Activated T-helper 17 cell treated with anti-CD3 and anti-CD28 coated beads, Interleukin-2, amount 50 U/mL, for 72 hours (primary cell): ENCODE measurements around the gene XKR7. TPM values are rescaled to one million over a fixed set of nuclear protein-coding genes. Genes with fewer than 3 reads are reported as not detected.
"Not testable (repeated sequence)": the region's sequence is repeated elsewhere in the genome, so short reads cannot be mapped to it uniquely, and the experiment has no call there.

Experiments
- ATAC-seq: fragments of 150-1000 bp; cut with Tn5 transposase; replicated peaks from 2 replicates; pipeline ENCODE4 v1.10.0; 2021; ENCODE audit warnings: mild to moderate bottlenecking, moderate library complexity
- H3K27ac Mint-ChIP-seq: one replicate; pipeline ENCODE4 v1.8.0; 2022; ENCODE audit warnings: mixed read lengths
- H3K27me3 Mint-ChIP-seq: one replicate; pipeline ENCODE4 v1.8.0; 2022; ENCODE audit warnings: mixed read lengths
- H3K36me3 Mint-ChIP-seq: one replicate; pipeline ENCODE4 v1.8.0; 2022; ENCODE audit warnings: low read depth, mild to moderate bottlenecking, mixed read lengths
- H3K4me1 Mint-ChIP-seq: one replicate; pipeline ENCODE4 v1.8.0; 2022; ENCODE audit warnings: mixed read lengths
- H3K4me3 Mint-ChIP-seq: one replicate; pipeline ENCODE4 v1.8.0; 2022; ENCODE audit warnings: mild to moderate bottlenecking, mixed read lengths
- H3K9me3 Mint-ChIP-seq: one replicate; pipeline ENCODE4 v1.8.0; 2022; ENCODE audit warnings: mixed read lengths
- total RNA-seq, 2 donors: library from RNA; stranded (reverse); gene quantifications; one replicate each; pipeline ENCODE4 v1.2.3, GENCODE V29; 2022

The XKR7 gene
- total RNA-seq, 2 donors from 2014 or later: 0.03 to 0.04 TPM

- Mint-ChIP-seq H3K36me3 (no peaks in the 10 kb centered on the region), H3K4me3 (no peak overlapping the region), H3K9me3 (no peaks in the 10 kb centered on the region), H3K4me1 (no peaks in the 10 kb centered on the region), H3K27ac (no peak overlapping the region), H3K27me3 (peaks cover 12% of the 10 kb centered on the region)
- ATAC-seq: no peak
Measured at GRCh38 chr20:32028647-32029372, 60.9 kb downstream of the XKR7 start.

DNA sequence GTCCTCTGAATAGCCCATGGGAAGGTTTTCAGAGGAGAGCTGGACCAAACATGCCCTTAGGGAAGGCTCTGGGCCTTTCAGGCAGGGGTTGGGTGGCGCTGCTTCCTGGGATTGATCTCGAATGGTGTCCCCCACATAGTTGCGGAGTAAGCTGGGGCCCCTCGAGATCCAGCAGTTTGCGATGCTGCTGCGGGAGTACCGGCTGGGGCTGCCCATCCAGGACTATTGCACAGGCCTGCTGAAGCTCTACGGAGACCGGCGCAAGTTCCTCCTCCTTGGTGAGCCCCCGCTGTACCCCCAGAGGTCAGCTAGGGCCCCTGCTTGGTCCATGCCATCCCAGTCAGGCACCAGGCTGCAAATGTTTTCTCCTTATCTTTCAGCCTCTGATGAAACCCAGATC is 61.6 kb downstream of the XKR7 start:
- Mint-ChIP-seq H3K9me3 (no peaks in the 10 kb centered on the region), H3K4me3 (no peak overlapping the region), H3K27ac (no peak overlapping the region), H3K4me1 (no peaks in the 10 kb centered on the region), H3K36me3 (no peaks in the 10 kb centered on the region), H3K27me3 (peaks cover 12% of the 10 kb centered on the region)
- ATAC-seq: no peak

GRCh38 chr20:32031007-32031958 is 63.3 kb downstream of the XKR7 start:
- Mint-ChIP-seq H3K4me3 (peak overlapping the region; percentile 45), H3K27ac (no peak overlapping the region), H3K9me3 (no peaks in the 10 kb centered on the region), H3K36me3 (no peaks in the 10 kb centered on the region), H3K27me3 (peaks cover 21% of the 10 kb centered on the region), H3K4me1 (no peaks in the 10 kb centered on the region)
- ATAC-seq: peak; percentile 74

DNA sequence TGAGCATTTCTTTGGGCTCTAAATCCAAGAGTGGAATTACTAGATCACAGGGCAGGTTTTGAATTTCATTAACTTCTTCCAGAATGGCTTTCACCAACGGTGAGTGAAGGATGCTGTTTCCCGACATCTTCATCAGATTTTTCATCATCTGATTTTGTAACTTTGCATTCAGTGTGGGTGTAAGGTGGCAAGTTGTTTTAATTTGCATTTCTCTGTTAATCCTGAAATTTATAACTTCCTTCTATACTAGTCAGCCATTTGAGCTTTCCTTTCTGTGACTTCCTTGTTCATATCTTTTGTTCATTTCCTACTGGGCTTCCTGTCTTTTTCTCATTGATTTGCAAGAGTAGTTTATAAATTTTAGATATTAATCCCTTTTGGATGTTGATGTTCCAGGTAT is 65.4 kb downstream of the XKR7 start:
- ATAC-seq: no peak
- Mint-ChIP-seq H3K27me3 (peaks cover 35% of the 10 kb centered on the region), H3K9me3 (no peaks in the 10 kb centered on the region), H3K4me3 (no peak overlapping the region), H3K4me1 (no peaks in the 10 kb centered on the region), H3K36me3 (no peaks in the 10 kb centered on the region), H3K27ac (no peak overlapping the region)

GRCh38 chr20:32033721-32034120 is 65.8 kb downstream of the XKR7 start:
- ATAC-seq, H3K36me3 Mint-ChIP-seq, H3K27ac Mint-ChIP-seq, H3K4me1 Mint-ChIP-seq, H3K9me3 Mint-ChIP-seq, H3K4me3 Mint-ChIP-seq: not testable (repeated sequence)
- H3K27me3 Mint-ChIP-seq: peaks cover 35% of the 10 kb centered on the region

GRCh38 chr20:32034581-32035425 is 66.9 kb downstream of the XKR7 start:
- Mint-ChIP-seq H3K36me3 (no peaks in the 10 kb centered on the region), H3K27me3 (peaks cover 40% of the 10 kb centered on the region), H3K27ac (no peak overlapping the region), H3K9me3 (no peaks in the 10 kb centered on the region), H3K4me3 (no peak overlapping the region), H3K4me1 (no peaks in the 10 kb centered on the region)
- ATAC-seq: no peak

GRCh38 chr20:32035426-32035779 is 67.5 kb downstream of the XKR7 start:
- no peak overlapping the region for H3K27ac Mint-ChIP-seq
- ATAC-seq: no peak
- H3K9me3 Mint-ChIP-seq: no peaks in the 10 kb centered on the region
- H3K4me1 Mint-ChIP-seq: no peaks in the 10 kb centered on the region
- no peak overlapping the region for H3K4me3 Mint-ChIP-seq
- no peaks in the 10 kb centered on the region for H3K36me3 Mint-ChIP-seq
- peaks cover 42% of the 10 kb centered on the region for H3K27me3 Mint-ChIP-seq

DNA sequence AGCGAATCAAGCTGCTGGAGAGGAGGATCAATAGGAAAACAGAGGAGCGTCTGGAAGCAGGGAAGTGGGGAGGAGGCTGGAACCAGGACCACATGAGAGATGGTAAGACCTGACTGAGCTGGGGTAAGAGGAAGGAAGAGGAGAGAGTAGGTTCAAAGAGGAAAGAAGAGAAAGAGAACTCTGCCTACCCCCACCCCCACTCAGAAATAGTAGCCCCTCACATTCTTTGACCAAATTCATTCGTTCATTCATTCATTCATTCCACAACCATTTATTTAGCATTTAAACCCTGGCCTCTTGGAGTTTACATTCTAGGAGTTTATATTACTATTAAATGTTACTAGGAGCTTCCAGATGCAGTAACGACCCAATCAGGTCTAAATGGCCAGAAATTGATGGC is 68.3 kb downstream of the XKR7 start:
- H3K4me1 Mint-ChIP-seq: no peaks in the 10 kb centered on the region
- H3K4me3 Mint-ChIP-seq: no peak overlapping the region
- H3K9me3 Mint-ChIP-seq: no peaks in the 10 kb centered on the region
- no peak overlapping the region for H3K27ac Mint-ChIP-seq
- no peaks in the 10 kb centered on the region for H3K36me3 Mint-ChIP-seq
- ATAC-seq: no peak
- peaks cover 49% of the 10 kb centered on the region for H3K27me3 Mint-ChIP-seq

DNA sequence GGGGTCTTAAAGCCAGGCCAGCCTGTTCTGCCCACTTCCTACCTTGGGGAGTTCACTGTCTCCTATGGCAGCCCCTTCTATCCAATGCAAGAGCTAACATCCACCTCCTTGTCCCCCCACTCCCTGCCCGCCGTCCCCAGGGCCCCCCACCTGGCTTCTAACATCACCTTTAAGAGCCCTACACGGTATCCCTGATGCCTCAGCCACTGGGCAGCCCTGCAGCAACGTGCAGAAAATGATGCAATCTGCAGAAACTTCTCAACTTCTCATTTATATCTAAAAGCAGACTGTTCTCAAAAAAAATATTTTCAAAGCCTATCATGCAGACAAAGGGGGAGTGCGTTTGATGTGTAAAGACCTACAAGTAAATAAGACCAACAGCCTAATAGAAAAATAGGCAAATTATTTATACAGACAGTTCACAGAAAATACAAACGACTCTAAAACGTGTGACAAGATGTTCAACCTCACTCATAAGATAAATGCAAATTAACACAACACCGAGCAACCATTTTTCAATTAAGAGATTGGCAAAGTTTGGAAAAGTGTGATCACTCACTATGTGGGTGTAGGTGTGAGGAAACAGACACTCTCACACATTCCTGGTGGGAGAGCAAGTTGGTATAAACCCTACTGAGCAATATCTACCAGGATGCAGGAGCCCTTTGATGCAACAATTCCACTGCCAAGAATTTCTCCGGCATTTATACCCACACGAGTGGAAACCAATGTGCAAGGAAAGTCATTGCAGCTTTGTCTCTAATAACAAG is 69.0 kb downstream of the XKR7 start:
- no peak overlapping the region for H3K27ac Mint-ChIP-seq
- no peaks in the 10 kb centered on the region for H3K4me1 Mint-ChIP-seq
- ATAC-seq: no peak
- H3K27me3 Mint-ChIP-seq: peaks cover 52% of the 10 kb centered on the region
- no peak overlapping the region for H3K4me3 Mint-ChIP-seq
- no peaks in the 10 kb centered on the region for H3K36me3 Mint-ChIP-seq
- H3K9me3 Mint-ChIP-seq: no peaks in the 10 kb centered on the region

- Mint-ChIP-seq H3K27ac (no peak overlapping the region), H3K36me3 (no peaks in the 10 kb centered on the region), H3K9me3 (no peaks in the 10 kb centered on the region), H3K4me3 (no peak overlapping the region), H3K4me1 (no peaks in the 10 kb centered on the region), H3K27me3 (peaks cover 54% of the 10 kb centered on the region)
- ATAC-seq: no peak
Measured at GRCh38 chr20:32037929-32038328, 70.0 kb downstream of the XKR7 start.

- Mint-ChIP-seq H3K4me3 (no peak overlapping the region), H3K27me3 (peaks cover 50% of the 10 kb centered on the region), H3K4me1 (no peaks in the 10 kb centered on the region), H3K36me3 (no peaks in the 10 kb centered on the region), H3K9me3 (no peaks in the 10 kb centered on the region), H3K27ac (no peak overlapping the region)
- ATAC-seq: no peak
Measured at GRCh38 chr20:32040142-32040953, 72.4 kb downstream of the XKR7 start.

DNA sequence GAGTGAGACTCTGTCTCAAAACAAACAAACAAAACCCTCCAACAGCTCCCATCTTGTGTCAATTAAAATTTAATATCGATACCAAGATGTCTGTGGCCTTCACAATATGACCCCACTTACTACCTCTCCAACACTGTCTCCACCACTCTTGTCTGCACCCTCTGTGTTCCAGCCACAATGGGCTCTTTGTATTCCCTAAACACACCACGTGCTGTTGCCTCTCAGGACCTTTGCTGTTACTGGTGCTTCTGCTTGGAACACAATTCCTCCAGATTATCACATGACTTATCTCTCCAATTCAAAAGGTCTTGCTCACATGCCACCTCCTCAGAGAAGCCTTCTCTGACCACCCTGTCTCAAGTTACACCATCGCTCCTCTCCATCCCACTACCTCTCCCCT is 78.0 kb downstream of the XKR7 start:
- no peaks in the 10 kb centered on the region for H3K9me3 Mint-ChIP-seq
- H3K4me3 Mint-ChIP-seq: no peak overlapping the region
- H3K4me1 Mint-ChIP-seq: no peaks in the 10 kb centered on the region
- ATAC-seq: no peak
- no peaks in the 10 kb centered on the region for H3K36me3 Mint-ChIP-seq
- no peak overlapping the region for H3K27ac Mint-ChIP-seq
- H3K27me3 Mint-ChIP-seq: peaks cover 46% of the 10 kb centered on the region

- H3K27ac Mint-ChIP-seq: no peak overlapping the region
- no peaks in the 10 kb centered on the region for H3K9me3 Mint-ChIP-seq
- ATAC-seq: no peak
- H3K36me3 Mint-ChIP-seq: no peaks in the 10 kb centered on the region
- H3K4me1 Mint-ChIP-seq: peaks cover 10% of the 10 kb centered on the region
- no peak overlapping the region for H3K4me3 Mint-ChIP-seq
- H3K27me3 Mint-ChIP-seq: peaks cover 56% of the 10 kb centered on the region
Measured at GRCh38 chr20:32050324-32050841, 82.4 kb downstream of the XKR7 start.
